A673 (cell line): ENCODE results near the gene SOX6. TPM values are rescaled to one million over a fixed set of nuclear protein-coding genes. Genes with fewer than 3 reads are reported as not detected.

ENCODE experiments used
- BruUV-seq: library from RNA; stranded (reverse); fragments of 400-500 nt; replicated peaks from 2 replicates; lab custom pipeline; 2021; lab: Mats Ljungman, UMichigan
- CTCF ChIA-PET: fragments of 300-600 bp; sonication (Branson Sonifier 250); formaldehyde crosslinking; loops from one replicate; lab custom pipeline; 2022; ENCODE audit warnings: antibody characterized with exemption; lab: Charles Lee
- POLR2A ChIA-PET: fragments of 300-600 bp; sonication (Branson Sonifier 250); formaldehyde crosslinking; loops from one replicate; lab custom pipeline; 2022; ENCODE audit warnings: antibody characterized with exemption; ENCODE audit not compliant: low non-redundant PET; lab: Charles Lee
- DNase-seq: peaks from one replicate; pipeline ENCODE4 v3.0.0-alpha.2; 2015; ENCODE audit warnings: low spot score
- H3K27ac ChIP-seq: fragments of 200-600 bp; sonication (generic); 2 replicates; pipeline ENCODE4 v1.5.1; 2016; ENCODE audit warnings: mixed run types, low read depth, mild to moderate bottlenecking, mixed read lengths, antibody characterized with exemption, low read length; ENCODE audit not compliant: poor library complexity, severe bottlenecking
- H3K27me3 ChIP-seq: fragments of 200-600 bp; sonication (generic); replicated peaks from 2 replicates; pipeline ENCODE4 v1.6.1; 2017; ENCODE audit warnings: mixed run types, low read depth, mild to moderate bottlenecking, mixed read lengths, antibody characterized with exemption, low read length; ENCODE audit not compliant: insufficient read depth, poor library complexity
- H3K36me3 ChIP-seq: fragments of 200-600 bp; sonication (generic); 2 replicates; pipeline ENCODE4 v1.6.1; 2016; ENCODE audit warnings: mixed run types, mild to moderate bottlenecking, mixed read lengths, antibody characterized with exemption, low read length; ENCODE audit not compliant: insufficient read depth, poor library complexity, severe bottlenecking
- H3K4me1 ChIP-seq: fragments of 200-600 bp; sonication (generic); 2 replicates; pipeline ENCODE4 v1.6.1; 2017; ENCODE audit warnings: mixed run types, mild to moderate bottlenecking, mixed read lengths, antibody characterized with exemption, low read length; ENCODE audit not compliant: insufficient read depth, poor library complexity, severe bottlenecking
- H3K4me3 ChIP-seq: fragments of 200-600 bp; sonication (generic); 2 replicates; pipeline ENCODE4 v1.5.1; 2016; ENCODE audit warnings: low read depth, mixed run types, mild to moderate bottlenecking, mixed read lengths, low read length; ENCODE audit not compliant: poor library complexity, severe bottlenecking
- H3K9me3 ChIP-seq: fragments of 200-600 bp; sonication (generic); 2 replicates; pipeline ENCODE4 v1.6.1; 2016; ENCODE audit warnings: mixed run types, low read depth, mild to moderate bottlenecking, mixed read lengths, antibody characterized with exemption, low read length; ENCODE audit not compliant: poor library complexity, severe bottlenecking
- EZH2 ChIP-seq: fragments of 200-600 bp; sonication (generic); IDR thresholded peaks from 2 replicates; pipeline ENCODE4 v1.6.1; 2017; ENCODE audit warnings: borderline replicate concordance, low read depth, mild to moderate bottlenecking, mixed read lengths, antibody characterized with exemption, low read length; ENCODE audit not compliant: poor library complexity, severe bottlenecking
- intact Hi-C: fragments of 100-400 bp; cut with micrococcal nuclease; formaldehyde crosslinking; loops from one replicate; pipeline ENCODE4 v1.10.0; 2022; ENCODE audit not compliant: unreplicated experiment
- total RNA-seq: library from RNA; stranded (reverse); gene quantifications from 2 replicates; pipeline ENCODE4 v1.2.3, GENCODE V29; 2021
- TF ChIP-seq, protein P1 (sequence below): fragments of 300-800, 200-600 bp; sonication (generic); conservative IDR thresholded peaks from 2 replicates; pipeline ENCODE4 v1.5.1; 2017; ENCODE audit warnings: low read depth, mild to moderate bottlenecking, antibody characterized with exemption, low read length, moderate library complexity, mixed read lengths

Gene SOX6
- total RNA-seq, 1 experiment from 2014 or later, result 27.5 TPM

DNA sequence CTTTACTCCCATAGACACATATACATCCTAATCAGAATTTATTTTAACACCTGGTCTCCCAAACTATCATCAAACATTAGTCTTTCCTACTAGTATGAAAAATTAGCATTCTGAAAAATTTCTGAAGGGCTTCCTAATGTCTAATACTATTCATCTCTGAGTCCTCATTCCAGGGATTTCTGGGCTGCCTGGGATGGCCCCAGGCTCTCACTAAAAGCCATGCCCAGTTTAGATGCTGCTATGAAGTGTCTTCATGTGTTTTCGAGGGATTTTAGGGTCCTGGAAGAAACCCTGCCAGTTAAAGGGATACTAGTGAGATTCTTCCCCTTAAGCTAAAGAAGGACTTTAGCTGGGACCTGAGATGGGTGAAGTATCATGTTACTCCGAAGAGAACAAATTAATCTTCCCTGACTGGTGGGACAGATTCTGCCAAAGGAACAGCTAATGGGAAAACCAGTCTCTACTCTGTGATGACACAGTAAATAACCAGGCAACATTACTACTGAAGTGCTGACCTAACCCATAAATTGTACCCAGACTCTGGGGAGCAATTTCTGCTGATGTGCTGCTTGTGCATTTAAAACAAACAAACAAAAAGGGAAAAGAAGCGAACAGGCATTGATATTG, 342.6 kb downstream of the SOX6 start:
- intact Hi-C loops, result no loop called here
- ChIA-PET POLR2A (no interaction called here), CTCF (no interaction called here)
- no peak for DNase-seq
- H3K27me3 ChIP-seq, result no peaks in the 10 kb centered on the region
- TF ChIP-seq EZH2, result no peak
- TF ChIP-seq, protein P1, sequence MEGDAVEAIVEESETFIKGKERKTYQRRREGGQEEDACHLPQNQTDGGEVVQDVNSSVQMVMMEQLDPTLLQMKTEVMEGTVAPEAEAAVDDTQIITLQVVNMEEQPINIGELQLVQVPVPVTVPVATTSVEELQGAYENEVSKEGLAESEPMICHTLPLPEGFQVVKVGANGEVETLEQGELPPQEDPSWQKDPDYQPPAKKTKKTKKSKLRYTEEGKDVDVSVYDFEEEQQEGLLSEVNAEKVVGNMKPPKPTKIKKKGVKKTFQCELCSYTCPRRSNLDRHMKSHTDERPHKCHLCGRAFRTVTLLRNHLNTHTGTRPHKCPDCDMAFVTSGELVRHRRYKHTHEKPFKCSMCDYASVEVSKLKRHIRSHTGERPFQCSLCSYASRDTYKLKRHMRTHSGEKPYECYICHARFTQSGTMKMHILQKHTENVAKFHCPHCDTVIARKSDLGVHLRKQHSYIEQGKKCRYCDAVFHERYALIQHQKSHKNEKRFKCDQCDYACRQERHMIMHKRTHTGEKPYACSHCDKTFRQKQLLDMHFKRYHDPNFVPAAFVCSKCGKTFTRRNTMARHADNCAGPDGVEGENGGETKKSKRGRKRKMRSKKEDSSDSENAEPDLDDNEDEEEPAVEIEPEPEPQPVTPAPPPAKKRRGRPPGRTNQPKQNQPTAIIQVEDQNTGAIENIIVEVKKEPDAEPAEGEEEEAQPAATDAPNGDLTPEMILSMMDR, result no peak
- no peak overlapping the region for H3K27ac ChIP-seq
- H3K4me3 ChIP-seq, result no peak overlapping the region
- peaks cover under 1% of the 10 kb centered on the region for H3K36me3 ChIP-seq
- BruUV-seq, result no TSS peak
- peaks cover 31% of the 10 kb centered on the region for H3K4me1 ChIP-seq
- no peaks in the 10 kb centered on the region for H3K9me3 ChIP-seq

DNA sequence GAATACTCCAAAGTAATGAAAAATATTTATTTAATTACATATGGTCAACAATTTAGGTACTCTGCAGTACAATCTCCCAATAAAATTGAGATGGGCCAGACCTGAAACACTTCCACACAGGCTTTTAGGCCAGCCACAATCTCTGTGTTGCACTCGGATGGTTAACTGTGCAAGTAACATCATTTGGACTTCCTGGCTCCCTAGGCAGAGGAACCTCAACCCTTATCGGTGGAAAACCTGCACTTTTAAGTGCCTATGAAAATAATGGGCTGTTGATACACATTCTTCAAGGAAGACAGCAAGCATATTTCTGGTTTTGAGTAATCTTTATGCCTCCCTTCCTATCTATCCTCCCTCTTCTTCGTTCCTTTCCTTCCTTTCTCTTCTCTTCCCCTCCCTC, 343.1 kb downstream of the SOX6 start:
- ChIA-PET CTCF (no interaction called here), POLR2A (no interaction called here)
- no TSS peak for BruUV-seq
- no peaks in the 10 kb centered on the region for H3K27me3 ChIP-seq
- DNase-seq, result no peak
- no peak overlapping the region for H3K27ac ChIP-seq
- H3K36me3 ChIP-seq, result no peaks in the 10 kb centered on the region
- no peak overlapping the region for H3K4me3 ChIP-seq
- H3K9me3 ChIP-seq, result no peaks in the 10 kb centered on the region
- intact Hi-C loops, result no loop called here
- peaks cover 30% of the 10 kb centered on the region for H3K4me1 ChIP-seq
- TF ChIP-seq, protein P1, result no peak

- no TSS peak for BruUV-seq
- H3K27ac ChIP-seq, result no peak overlapping the region
- intact Hi-C loops, result no loop called here
- ChIA-PET POLR2A (no interaction called here), CTCF (no interaction called here)
- no peaks in the 10 kb centered on the region for H3K36me3 ChIP-seq
- no peak overlapping the region for H3K4me3 ChIP-seq
- H3K4me1 ChIP-seq, result peaks cover 21% of the 10 kb centered on the region
- H3K27me3 ChIP-seq, result no peaks in the 10 kb centered on the region
- TF ChIP-seq, protein P1, result no peak
- no peak for TF ChIP-seq EZH2
- no peak for DNase-seq
- H3K9me3 ChIP-seq, result no peaks in the 10 kb centered on the region
Measured at GRCh38 chr11:16012125-16012751, 344.1 kb downstream of the SOX6 start.
